HG03097 (cell line): ENCODE measurements around the gene WWC1.

Source experiments
- ATAC-seq: cut with Tn5 transposase; IDR thresholded peaks from one replicate; pipeline ENCODE4 v1.9.1; 2021; ENCODE audit not compliant: unreplicated experiment, low FRiP score

WWC1 gene

GRCh38 chr5:168472329-168472728 is 180.9 kb downstream of the WWC1 start:
- ATAC-seq: no peak

- ATAC-seq: no peak
Observed at GRCh38 chr5:168474319-168474718, 182.9 kb downstream of the WWC1 start.

GRCh38 chr5:168477060-168477459 is 185.6 kb downstream of the WWC1 start:
- ATAC-seq: no peak

GRCh38 chr5:168479166-168479565 is 187.7 kb downstream of the WWC1 start:
- no peak for ATAC-seq

- ATAC-seq: no peak
Observed at GRCh38 chr5:168480601-168481000, 189.2 kb downstream of the WWC1 start.

- peak; percentile 94 for ATAC-seq
Observed at GRCh38 chr5:168481330-168481788, 189.9 kb downstream of the WWC1 start.

GRCh38 chr5:168482361-168482760 is 190.9 kb downstream of the WWC1 start:
- no peak for ATAC-seq

GRCh38 chr5:168486136-168486879 is 194.9 kb downstream of the WWC1 start, which contains the start of gene RARS1:
TSS of gene RARS1 (plus strand) at chr5:168486471. CDS start at chr5:168486499, 28 bp downstream.
- peak; percentile 90 for ATAC-seq

GRCh38 chr5:168489059-168489458 is 197.6 kb downstream of the WWC1 start:
- ATAC-seq: no peak

GRCh38 chr5:168494057-168494555 is 202.7 kb downstream of the WWC1 start:
- no peak for ATAC-seq

- ATAC-seq: no peak
Observed at GRCh38 chr5:168502563-168503237, 211.3 kb downstream of the WWC1 start.

GRCh38 chr5:168513861-168514428 is 222.5 kb downstream of the WWC1 start:
- ATAC-seq: no peak
